ENCODE results near the gene TTC33. TPM values are rescaled to one million over a fixed set of nuclear protein-coding genes. Genes with fewer than 3 reads are reported as not detected.

Gene TTC33
- total and polyA plus RNA-seq, 2 of the 13 experiments (the other 11 are each of a cell fraction or from before 2014, with no cell fraction given) = 4.5 to 20.0 TPM

GRCh38 chr5:40755407-40756365 is at the start of gene TTC33 (continued):
- no peak for TF ChIP-seq SKIL (CRISPR knock-in tag; IDR thresholded peaks at IDR 0.05; ENCODE audit: borderline replicate concordance)
- no peak for TF ChIP-seq ZXDC (CRISPR knock-in tag; IDR thresholded peaks at IDR 0.05)
- TF ChIP-seq ZNF232 (CRISPR knock-in tag; IDR thresholded peaks at IDR 0.05; ENCODE audit: borderline replicate concordance) = 0 out of 2 replicates have a peak, but pooled peaks have one; percentile 44
- TF ChIP-seq ZNF468 (CRISPR knock-in tag; IDR thresholded peaks at IDR 0.05) = no peak
- no peak for TF ChIP-seq ZSCAN12 (CRISPR knock-in tag; IDR thresholded peaks at IDR 0.05)
- no peak for TF ChIP-seq ZFP36L2 (CRISPR knock-in tag; IDR thresholded peaks at IDR 0.05)
- no peak for TF ChIP-seq PCBP1 (IDR thresholded peaks at IDR 0.05; ENCODE audit: borderline replicate concordance, low read depth, low read length)
- no peak for TF ChIP-seq ZNF672 (CRISPR knock-in tag; IDR thresholded peaks at IDR 0.05)
- TF ChIP-seq SP4 (CRISPR knock-in tag; IDR thresholded peaks at IDR 0.05) = peak; percentile 44; the same call in 1 of the 2 replicates
- no peak for TF ChIP-seq RCOR2 (CRISPR knock-in tag; IDR thresholded peaks at IDR 0.05)
- no peak for TF ChIP-seq ZNF530 (CRISPR knock-in tag; IDR thresholded peaks at IDR 0.05; ENCODE audit: low read depth)
- no peak for TF ChIP-seq SNAPC5 (CRISPR knock-in tag; IDR thresholded peaks at IDR 0.05; ENCODE audit: borderline replicate concordance)
- TF ChIP-seq E2F2 (CRISPR knock-in tag; IDR thresholded peaks at IDR 0.05; ENCODE audit: borderline replicate concordance) = peak; percentile 97; the same call in 1 of the 2 replicates
- TF ChIP-seq MZF1 (CRISPR knock-in tag; IDR thresholded peaks at IDR 0.05; ENCODE audit: borderline replicate concordance) = no peak
- TF ChIP-seq DBP (CRISPR knock-in tag; IDR thresholded peaks at IDR 0.05; ENCODE audit: not compliant biosample characterization) = no peak
- no peak for TF ChIP-seq ZNF136 (CRISPR knock-in tag; IDR thresholded peaks at IDR 0.05; ENCODE audit: low read depth)
- TF ChIP-seq RNF2 (conservative IDR thresholded peaks at IDR 0.05; ENCODE audit: low read depth) = peak; percentile 73; the same call in 1 of the 2 replicates
